ENCODE data around the gene PACS2.
"Not testable (repeated sequence)": the region's sequence is repeated elsewhere in the genome, so short reads cannot be mapped to it uniquely, and the experiment has no call there.

The PACS2 gene

GRCh38 chr14:105358140-105358846 is 43.7 kb downstream of the PACS2 start:
- TF ChIP-seq, protein P1, sequence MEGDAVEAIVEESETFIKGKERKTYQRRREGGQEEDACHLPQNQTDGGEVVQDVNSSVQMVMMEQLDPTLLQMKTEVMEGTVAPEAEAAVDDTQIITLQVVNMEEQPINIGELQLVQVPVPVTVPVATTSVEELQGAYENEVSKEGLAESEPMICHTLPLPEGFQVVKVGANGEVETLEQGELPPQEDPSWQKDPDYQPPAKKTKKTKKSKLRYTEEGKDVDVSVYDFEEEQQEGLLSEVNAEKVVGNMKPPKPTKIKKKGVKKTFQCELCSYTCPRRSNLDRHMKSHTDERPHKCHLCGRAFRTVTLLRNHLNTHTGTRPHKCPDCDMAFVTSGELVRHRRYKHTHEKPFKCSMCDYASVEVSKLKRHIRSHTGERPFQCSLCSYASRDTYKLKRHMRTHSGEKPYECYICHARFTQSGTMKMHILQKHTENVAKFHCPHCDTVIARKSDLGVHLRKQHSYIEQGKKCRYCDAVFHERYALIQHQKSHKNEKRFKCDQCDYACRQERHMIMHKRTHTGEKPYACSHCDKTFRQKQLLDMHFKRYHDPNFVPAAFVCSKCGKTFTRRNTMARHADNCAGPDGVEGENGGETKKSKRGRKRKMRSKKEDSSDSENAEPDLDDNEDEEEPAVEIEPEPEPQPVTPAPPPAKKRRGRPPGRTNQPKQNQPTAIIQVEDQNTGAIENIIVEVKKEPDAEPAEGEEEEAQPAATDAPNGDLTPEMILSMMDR (IDR thresholded peaks at IDR 0.05; ENCODE audit: low read depth, low read length): no peak
- H3K4me3 ChIP-seq (replicated peaks in 1 of 2; ENCODE audit: low read depth in 2 of 2, low read length in 2 of 2): no peak overlapping the region
- no peak for DNase-seq (ENCODE audit: low read depth in 2 of 2)

DNA sequence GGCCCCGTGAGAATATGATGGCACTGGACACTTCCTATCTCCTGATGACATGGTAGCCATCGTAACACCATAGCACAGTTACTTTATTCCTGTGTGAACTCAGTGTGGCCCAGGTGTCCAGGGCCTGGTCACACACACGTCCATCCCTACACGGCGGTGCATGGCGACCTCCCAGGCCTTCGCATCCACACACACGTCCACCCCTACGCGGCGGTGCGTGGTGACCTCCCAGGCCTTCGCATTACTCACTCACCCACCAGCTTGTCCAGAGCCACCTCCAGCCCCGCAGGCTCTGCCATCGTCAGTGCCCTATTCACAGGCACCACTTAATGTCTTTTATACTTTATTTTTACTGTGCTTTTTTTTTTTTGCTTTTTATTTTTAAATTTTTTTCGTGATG is 44.4 kb downstream of the PACS2 start:
- TF ChIP-seq, protein P1 (IDR thresholded peaks at IDR 0.05; ENCODE audit: low read depth, low read length): no peak
- H3K4me3 ChIP-seq (replicated peaks in 1 of 2; ENCODE audit: low read depth in 2 of 2, low read length in 2 of 2): no peak overlapping the region
- no peak for DNase-seq (ENCODE audit: low read depth in 2 of 2)

GRCh38 chr14:105361412-105361811 is 46.9 kb downstream of the PACS2 start:
- H3K4me3 ChIP-seq (replicated peaks in 1 of 2; ENCODE audit: low read depth in 2 of 2, low read length in 2 of 2); DNase-seq (ENCODE audit: low read depth in 2 of 2): not testable (repeated sequence)

- TF ChIP-seq, protein P1 (IDR thresholded peaks at IDR 0.05; ENCODE audit: low read depth, low read length): no peak
- peak; percentile 50 to 77 for DNase-seq (ENCODE audit: low read depth in 2 of 2)
- H3K4me3 ChIP-seq (replicated peaks in 1 of 2; ENCODE audit: low read depth in 2 of 2, low read length in 2 of 2): peak overlapping the region in 1 of 2 donors; percentile 14
Measured at GRCh38 chr14:105363847-105364708, 49.5 kb downstream of the PACS2 start.

- H3K4me3 ChIP-seq (replicated peaks in 1 of 2; ENCODE audit: low read depth in 2 of 2, low read length in 2 of 2): no peak overlapping the region
- no peak for DNase-seq (ENCODE audit: low read depth in 2 of 2)
- TF ChIP-seq, protein P1 (IDR thresholded peaks at IDR 0.05; ENCODE audit: low read depth, low read length): no peak
Measured at GRCh38 chr14:105365101-105365500, 50.6 kb downstream of the PACS2 start.

- TF ChIP-seq, protein P1 (IDR thresholded peaks at IDR 0.05; ENCODE audit: low read depth, low read length): no peak
- H3K4me3 ChIP-seq (replicated peaks in 1 of 2; ENCODE audit: low read depth in 2 of 2, low read length in 2 of 2): no peak overlapping the region
- DNase-seq (ENCODE audit: low read depth in 2 of 2): no peak
Measured at GRCh38 chr14:105365681-105366080, 51.1 kb downstream of the PACS2 start.

DNA sequence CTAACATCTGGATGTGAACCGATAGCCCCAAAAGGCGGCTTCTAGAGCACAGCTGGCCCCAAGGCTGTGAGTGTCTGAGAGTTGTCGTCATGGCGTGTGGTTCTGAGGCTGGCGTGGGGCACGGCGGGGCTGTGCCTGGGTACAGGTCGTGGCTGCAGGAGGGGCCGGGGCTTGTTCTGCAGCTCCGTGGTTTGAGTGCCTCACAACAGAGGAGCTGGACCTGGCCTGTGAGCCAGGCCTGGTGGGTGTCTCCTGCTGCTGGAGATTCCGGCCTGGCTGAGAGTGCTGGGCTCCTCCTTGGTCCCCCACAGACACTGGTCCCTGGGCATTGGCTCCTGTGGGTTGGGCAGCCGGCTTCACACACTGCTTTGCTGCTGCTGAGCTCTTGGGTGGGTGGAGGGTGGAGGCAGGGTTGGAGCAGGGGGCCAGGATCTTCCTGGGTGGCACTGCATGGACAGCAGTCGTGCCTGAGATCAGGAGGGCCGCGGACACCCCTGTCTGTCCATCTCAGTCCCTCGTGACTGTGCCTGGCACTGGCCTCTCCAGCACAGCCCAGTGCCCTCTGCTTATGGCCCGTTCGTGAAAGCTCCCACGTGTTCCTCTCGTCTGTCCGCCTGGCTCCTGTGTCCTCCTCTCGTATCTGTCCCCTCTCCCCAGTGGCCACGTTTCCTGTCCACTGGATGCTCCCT is 52.0 kb downstream of the PACS2 start:
- TF ChIP-seq, protein P1 (IDR thresholded peaks at IDR 0.05; ENCODE audit: low read depth, low read length): no peak
- no peak overlapping the region for H3K4me3 ChIP-seq (replicated peaks in 1 of 2; ENCODE audit: low read depth in 2 of 2, low read length in 2 of 2)
- DNase-seq (ENCODE audit: low read depth in 2 of 2): no peak
